IPS DF 4.7 (cell line): ENCODE data around the gene DCAF5.
"Not testable (repeated sequence)": the region's sequence is repeated elsewhere in the genome, so short reads cannot be mapped to it uniquely, and the experiment has no call there.

Experiments
- DNase-seq: peaks from one replicate; pipeline ENCODE4 v3.0.0-alpha.2; 2013; ENCODE audit warnings: low spot score; ENCODE audit errors: extremely low read depth

Gene DCAF5

DNA sequence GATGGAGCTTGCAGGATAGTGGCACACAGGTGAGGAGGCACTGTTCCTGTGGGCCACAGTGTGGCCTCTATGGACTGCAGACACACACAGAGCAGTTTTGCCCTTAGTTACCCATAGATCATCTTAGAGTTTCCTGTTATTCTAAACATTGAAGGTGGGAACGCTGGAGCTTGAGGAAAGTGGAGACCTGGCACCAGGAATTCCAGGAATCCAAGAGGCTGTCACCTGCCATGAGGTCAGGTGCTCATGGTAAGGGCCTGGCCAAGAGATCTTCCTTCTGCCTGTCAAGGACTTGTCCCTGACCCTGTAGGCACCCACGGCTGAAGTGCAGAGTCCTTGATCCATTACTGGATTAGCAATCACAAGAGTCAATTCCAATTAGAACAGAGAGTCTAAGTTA is 108.6 kb downstream of the DCAF5 start:
- no peak for DNase-seq

DNA sequence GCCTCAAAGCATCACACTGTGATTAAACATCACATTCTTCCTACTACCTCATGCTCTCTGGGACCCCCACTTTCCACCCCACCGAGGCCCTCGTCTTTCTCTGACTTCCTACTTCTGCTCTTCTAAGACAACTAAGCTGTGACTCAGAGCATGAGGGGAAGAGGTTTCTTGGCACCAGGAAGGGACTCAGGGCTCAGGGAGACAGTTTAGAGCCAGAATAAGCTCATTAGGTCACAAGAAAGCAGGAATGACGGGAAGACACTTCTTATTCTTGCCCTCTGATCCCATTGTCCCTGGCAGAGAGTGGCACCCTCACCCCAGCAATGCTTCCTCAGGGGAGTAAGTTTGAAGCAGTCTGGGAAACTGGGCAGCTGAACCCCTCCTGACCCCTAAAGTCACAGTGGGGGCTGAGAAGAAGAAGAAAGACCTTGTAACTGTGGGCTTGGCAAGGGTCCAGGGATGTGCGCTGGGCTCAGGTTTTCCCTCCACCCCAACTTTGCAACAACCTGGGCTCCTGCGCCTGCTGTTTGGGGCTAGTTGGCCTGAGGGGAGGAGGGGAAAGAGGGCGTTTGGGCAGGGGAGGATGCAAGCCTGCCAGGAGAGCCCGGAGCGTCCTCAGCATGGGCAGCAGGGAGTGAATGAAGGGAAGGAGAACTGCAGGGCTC is 109.2 kb downstream of the DCAF5 start:
- DNase-seq = no peak

GRCh38 chr14:69042787-69043444 is 110.0 kb downstream of the DCAF5 start:
- DNase-seq = no peak

DNA sequence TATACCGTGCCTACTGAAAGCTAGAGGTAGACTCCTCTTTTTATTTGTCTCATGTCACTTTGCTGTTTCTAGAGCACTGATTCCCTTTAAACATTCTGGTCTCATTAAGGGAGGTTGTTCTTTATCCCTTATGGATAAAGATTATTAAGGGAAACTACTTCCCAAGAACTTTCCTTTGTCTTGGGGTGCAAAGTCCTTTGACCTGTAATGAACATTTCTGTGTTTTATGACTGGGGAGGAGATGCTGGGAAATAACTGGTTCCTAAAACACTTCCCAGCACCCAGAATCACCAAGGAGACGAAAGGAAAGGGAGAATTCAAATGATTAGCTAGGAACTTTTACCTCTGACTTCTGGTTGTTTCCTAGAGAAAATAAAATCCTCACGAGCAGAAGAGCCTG is 110.6 kb downstream of the DCAF5 start:
- no peak for DNase-seq

- DNase-seq = no peak
Measured at GRCh38 chr14:69041783-69042182, 111.1 kb downstream of the DCAF5 start.

DNA sequence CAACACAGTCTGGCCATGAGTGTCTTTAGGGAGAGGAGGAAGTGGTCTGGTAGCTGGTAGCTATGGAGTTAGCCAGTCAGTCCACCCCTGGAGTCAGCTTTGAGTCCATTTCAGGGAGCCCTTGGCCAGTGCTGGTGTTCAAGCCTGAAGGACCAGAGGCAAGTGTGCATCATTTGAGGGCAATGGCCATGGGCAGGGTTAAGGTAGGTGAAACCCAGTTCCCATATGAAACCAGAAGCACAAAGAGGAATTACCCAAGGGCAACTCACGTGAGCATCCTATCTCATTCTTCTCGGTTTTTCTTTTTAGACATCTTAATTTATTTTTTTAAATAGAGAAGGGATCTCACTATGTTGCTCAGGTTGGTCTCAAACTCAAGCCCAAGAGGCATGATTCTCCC is 112.6 kb downstream of the DCAF5 start:
- no peak for DNase-seq

- DNase-seq = no peak
Measured at GRCh38 chr14:69039288-69039628, 113.7 kb downstream of the DCAF5 start.

- no peak for DNase-seq
Measured at GRCh38 chr14:69038455-69039287, 114.2 kb downstream of the DCAF5 start.

DNA sequence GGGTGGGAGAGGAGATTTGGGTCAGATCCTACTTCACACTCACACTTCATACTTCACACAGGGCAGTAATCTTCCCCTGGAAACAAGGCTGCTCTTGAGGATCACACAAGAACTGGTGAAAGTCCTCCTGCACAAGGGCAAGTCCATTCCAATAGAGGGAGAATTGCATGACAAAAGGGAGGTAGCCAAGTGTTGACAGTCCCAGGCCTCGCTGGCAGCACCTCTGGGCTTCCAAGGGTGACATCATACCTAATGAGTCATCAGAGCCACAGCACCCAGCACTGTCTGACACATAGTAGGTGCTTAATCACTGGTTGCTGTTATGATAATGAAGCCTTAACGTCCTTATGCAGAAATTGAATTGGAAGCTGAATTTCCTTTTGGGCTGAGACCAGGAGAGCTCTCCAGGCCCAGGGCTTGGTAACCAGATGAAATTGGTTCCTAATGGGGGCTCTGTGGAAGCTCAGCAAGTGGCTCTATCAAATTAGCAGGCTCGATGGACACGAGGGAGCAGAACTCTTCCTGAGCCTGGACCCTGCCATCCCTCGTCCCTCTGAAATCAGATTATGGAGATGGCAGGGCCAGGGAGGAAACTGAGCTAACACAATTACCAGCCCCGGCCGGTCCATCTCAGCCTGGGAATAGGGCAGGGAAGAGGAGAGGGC is 115.0 kb downstream of the DCAF5 start:
- DNase-seq = no peak

DNA sequence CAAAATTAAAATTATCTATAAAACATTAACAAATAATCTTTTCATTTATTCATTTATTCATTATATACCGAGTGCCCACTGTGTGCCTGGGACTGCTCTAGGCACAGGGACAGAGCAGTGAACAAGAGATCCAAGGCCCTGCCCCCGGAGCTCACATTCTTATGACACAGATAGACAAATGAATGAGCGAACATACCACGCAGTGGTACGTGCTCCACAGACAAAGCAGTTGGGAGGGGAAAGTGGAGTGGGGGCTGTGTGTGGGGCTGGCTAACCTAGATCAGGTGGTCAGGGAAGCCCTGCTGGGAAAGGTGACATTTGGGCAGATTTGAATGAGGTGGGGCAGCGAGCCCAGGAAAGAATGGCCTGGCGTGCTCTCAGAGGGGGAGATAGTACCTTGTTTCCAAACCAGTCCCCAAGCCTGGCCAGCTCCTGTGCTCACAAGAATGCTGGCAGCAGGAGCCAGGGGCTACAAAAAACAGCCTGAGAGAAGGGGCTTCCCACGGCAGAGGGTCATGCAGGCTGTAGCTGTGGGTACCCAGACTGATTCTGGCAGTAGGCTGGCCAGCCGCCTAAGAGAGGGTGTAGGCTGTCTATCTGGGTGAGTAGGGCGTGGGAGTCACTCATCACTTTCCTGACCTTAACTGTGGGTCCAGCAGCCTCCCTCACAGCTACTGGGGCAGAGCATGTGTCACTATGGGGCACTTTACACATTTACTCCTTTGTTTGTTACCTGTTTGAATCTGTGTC is 116.0 kb downstream of the DCAF5 start:
- DNase-seq = no peak

- DNase-seq = no peak
Measured at GRCh38 chr14:69034612-69035262, 118.2 kb downstream of the DCAF5 start.

DNA sequence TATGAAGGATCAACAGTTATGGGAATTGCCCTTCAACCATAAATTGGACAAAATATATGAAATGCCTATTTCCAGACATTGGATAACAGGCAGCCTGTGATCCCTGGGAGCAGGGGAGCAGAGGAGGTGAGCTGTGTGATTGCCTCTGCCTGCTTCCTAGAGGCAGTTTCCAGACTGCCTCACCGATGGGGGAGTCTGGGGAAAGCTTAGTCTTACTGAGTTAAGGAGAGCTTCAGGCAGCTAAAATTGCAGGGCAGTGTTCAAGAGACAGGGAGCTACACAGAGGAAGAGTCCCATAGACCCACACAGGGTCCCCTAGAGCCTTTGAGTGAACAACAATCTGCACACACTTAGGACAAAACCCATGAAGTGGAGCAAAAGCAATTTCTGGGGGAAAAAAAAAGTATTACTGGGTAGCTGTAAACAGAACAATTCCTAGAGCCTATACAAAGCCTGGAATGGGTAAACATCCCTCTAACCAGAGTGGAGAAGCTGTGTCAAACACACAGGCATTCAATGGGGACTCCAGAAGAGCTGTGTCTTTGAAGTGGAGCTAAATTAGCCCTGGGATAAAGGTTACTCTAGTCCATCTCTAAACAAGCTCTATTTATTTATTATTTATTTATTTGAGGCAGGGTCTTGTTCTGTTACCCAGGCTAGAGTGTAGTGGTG is 125.5 kb downstream of the DCAF5 start:
- no peak for DNase-seq

DNA sequence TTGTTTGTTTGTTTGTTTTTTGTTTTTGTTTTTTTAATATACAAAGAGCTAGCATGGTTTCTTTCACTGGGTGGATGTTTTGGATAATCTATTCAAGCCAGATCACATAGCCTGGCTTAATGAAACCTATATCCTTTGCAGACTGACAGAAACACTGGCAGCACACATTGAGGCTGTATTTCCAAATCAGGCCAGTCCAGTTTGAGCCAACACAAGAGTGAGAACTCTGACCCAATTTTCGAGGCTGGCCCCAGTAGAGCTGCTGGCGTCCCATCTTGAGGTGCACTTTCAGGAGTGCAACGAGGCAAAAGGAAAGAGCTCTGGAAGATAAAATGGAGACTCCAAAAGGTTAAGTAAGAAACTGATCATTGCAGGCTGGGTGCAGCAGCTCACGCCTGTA is 129.9 kb downstream of the DCAF5 start:
- DNase-seq = no peak

DNA sequence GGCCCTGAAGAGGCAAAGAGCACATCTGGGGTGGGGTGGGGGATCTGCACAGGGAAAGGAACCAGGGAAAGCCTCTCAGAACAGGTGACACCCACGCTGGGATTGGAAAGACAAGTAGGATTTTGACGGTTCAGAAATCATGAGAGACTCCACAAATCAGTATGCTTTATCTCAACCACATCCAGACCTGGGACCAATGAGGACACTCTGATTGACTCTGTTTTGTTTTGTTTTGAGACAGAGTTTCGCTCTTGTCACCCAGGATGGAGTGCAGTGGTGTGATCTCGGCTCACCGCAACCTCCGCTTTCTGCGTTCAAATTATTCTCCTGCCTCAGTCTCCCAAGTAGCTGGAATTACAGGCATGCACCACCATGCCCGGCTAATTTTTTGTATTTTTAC is 130.8 kb downstream of the DCAF5 start:
- DNase-seq = not testable (repeated sequence)

DNA sequence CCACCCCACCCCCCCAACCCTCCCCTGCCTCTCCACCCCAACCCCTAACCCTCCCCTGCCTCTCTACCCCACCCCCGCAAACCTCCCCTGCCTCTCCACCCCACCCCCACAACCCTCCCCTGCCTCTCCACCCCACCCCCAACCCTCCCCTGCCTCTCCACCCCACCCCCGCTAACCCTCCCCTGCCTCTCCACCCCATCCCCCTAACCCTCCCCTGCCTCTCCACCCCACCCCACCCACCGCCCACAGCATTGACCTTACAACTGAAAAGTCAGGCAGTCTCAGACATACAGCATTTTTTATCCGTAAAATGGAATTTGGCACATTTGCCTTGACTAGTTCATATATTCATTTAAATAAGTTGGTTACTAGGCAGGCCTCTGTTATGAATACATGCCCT is 135.2 kb downstream of the DCAF5 start:
- DNase-seq = no peak

GRCh38 chr14:69014829-69015259 is 138.1 kb downstream of the DCAF5 start:
- DNase-seq = no peak

- no peak for DNase-seq
Measured at GRCh38 chr14:69013943-69014782, 138.8 kb downstream of the DCAF5 start.

DNA sequence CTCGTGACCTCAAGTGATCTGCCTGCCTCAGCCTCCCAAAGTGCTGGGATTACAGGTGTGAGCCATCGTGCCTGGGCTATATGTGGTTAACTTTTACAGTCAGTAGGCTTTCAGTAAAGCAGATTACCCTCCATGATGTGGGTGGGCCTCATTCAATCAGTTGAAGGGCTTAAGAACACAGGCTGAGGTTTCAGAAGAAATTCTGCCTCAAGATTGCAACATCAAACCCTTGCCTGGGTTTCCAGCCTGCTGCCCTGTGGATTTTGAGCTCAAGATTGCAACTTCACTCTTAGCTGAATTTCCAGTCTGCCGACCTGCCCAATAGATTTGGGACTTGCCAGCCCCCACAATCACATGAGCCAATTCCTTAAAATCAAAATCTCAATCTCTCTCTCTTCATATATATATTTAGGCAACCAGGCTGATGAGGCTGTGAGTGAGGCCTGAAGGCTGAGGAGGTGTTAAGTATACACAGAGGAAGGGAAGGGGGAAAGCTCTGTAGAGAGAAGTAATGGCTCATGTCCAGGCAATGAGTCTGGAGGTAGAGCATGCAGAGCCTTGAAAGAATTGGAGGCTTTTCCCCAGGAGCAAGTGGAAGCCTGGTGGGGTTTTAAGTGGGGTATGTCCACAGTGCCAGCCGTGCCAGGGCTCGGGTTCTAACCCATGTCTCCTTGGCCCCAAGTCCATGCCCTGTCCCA is 140.5 kb downstream of the DCAF5 start:
- DNase-seq = no peak

DNA sequence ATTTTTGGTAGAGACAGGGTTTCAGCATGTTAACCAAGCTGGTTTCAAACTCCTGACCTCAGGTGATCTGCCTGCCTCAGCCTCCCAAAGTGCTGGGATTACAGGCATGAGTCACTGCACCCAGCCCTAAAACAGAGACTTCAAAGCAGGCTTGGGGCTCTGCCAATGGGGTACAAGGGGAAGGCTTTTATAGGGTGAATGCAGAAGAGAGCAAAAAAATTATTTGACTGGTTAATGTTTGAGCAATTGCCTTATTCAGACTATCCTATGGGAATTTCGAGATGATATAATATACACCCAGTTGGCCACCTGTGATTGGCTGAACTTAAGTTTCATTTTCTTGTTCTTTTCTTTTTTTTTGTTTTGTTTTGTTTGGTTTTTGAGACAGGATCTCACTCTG is 142.3 kb downstream of the DCAF5 start:
- no peak for DNase-seq
